AG04450 (cell line): ENCODE results near the gene LIPC. TPM values are rescaled to one million over a fixed set of nuclear protein-coding genes. Genes with fewer than 3 reads are reported as not detected.

ENCODE experiments used
- CTCF ChIA-PET: fragments of 300-600, 350-600 bp; formaldehyde crosslinking; extraction: SDS; loops from one replicate; lab custom pipeline; 2022; ENCODE audit warnings: antibody characterized with exemption, inconsistent platforms; lab: Charles Lee
- POLR2A ChIA-PET: fragments of 350-600 bp; formaldehyde crosslinking; extraction: SDS; loops from one replicate; lab custom pipeline; 2021; ENCODE audit warnings: antibody characterized with exemption, inconsistent platforms; lab: Yijun Ruan, JAX
- DNase-seq: peaks from one replicate; pipeline ENCODE4 v3.0.0-alpha.2; 2011; ENCODE audit warnings: low read depth, low spot score
- H3K27ac ChIP-seq: one replicate; pipeline ENCODE4 v1.5.1; 2012; ENCODE audit warnings: low read depth, low read length, control low read depth
- H3K27me3 ChIP-seq: one replicate; pipeline ENCODE4 v1.6.0; 2012; ENCODE audit warnings: low read length; ENCODE audit not compliant: control insufficient read depth, insufficient read depth
- H3K4me3 ChIP-seq: 2 replicates; pipeline ENCODE4 v1.5.1; 2011; ENCODE audit warnings: mild to moderate bottlenecking, low read depth, low read length, control low read depth
- H3K9me3 ChIP-seq: 2 replicates; pipeline ENCODE4 v1.5.1; 2012; ENCODE audit warnings: low read length; ENCODE audit not compliant: control insufficient read depth, insufficient read depth
- CTCF ChIP-seq: IDR thresholded peaks from 2 replicates; pipeline ENCODE4 v1.5.1; 2011; ENCODE audit warnings: low read depth, low read length, control low read depth, inconsistent platforms
- polyA plus RNA-seq: library from polyadenylated mRNA; depleted of rRNA; stranded (reverse); fragments of >200 nt; gene quantifications from 2 replicates; pipeline ENCODE4 v1.2.3, GENCODE V29; 2011

The LIPC gene
- polyA plus RNA-seq, 1 experiment, result 0.82 TPM

DNA sequence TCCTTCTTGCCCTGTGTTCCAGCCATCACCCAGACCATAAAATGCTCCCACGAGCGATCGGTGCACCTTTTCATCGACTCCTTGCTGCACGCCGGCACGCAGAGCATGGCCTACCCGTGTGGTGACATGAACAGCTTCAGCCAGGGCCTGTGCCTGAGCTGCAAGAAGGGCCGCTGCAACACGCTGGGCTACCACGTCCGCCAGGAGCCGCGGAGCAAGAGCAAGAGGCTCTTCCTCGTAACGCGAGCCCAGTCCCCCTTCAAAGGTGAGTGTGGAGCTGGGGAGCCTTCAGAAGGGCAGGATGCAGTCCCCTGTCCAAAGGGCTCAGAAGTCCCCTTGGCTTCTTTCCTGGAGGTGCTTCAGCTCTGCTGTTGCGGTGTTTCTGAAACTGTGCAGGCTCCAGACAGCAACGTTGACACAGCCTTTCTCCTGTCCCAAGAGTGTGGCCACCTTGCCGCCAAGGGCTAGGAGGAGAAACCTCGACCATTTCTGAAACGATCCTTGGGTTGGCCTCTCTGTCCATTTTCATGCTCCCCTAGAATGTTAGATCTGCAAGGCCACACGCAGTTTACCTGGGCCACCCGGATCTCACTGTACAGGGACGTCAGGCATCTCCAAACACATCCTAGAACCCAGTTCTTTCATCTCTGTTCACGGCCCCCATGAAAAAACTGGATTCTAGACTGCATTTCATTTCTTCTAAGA is 116.7 kb downstream of the LIPC start:
- Histone ChIP-seq H3K4me3 (no peak overlapping the region), H3K27ac (peak overlapping the region; percentile 70), H3K27me3 (no peaks in the 10 kb centered on the region), H3K9me3 (no peaks in the 10 kb centered on the region; the same call in 1 of the 2 replicates)
- TF ChIP-seq CTCF, result no peak
- DNase-seq, result no peak
- POLR2A ChIA-PET, result no interaction called here
- CTCF ChIA-PET, result no interaction called here

DNA sequence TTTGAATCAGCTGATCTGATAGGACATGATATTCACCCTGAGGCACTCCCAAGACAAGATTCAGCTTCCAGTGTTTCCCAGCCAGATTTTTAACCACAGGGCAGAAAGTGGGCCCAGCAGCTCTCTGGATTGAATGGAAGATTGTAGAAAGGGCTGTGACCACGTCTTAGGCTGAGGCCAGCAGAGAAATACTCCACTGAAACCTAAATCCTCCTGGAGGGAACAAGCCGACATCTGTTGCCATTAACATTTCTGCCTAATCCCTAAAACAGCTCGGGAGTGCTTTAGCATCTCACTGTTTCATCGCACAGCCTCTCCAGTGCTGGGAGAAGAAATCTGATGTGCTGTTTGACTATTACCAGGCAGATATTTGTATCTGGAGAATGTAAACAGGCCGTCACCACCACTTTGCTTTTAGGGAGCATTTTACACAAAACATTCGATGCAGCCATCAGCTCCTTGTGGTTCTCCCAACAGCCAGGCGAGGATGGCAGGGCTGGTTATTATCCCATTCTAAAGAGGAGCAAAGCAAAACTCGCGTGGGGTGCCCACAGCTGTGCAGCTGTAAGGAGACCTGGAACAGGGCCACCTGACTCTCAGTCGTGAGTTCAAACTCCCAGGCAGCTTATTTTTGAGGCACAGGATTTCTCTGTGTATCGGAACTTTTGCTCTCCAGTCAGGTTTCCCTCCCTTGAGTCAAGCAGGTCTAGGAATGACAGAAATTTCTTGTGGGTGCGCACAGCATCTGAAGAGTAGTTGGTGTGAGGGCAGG is 117.4 kb downstream of the LIPC start:
- peak; percentile 53 for DNase-seq
- H3K4me3 ChIP-seq, result no peak overlapping the region
- CTCF ChIA-PET, result interaction anchor here (0.6 kb wide), 1 partner anchor 75 kb away, joined by 3 read pairs; no protein-coding TSS in a partner anchor
- POLR2A ChIA-PET, result no interaction called here
- no peak for TF ChIP-seq CTCF
- no peaks in the 10 kb centered on the region for H3K27me3 ChIP-seq
- H3K27ac ChIP-seq, result peak overlapping the region; percentile 70
- H3K9me3 ChIP-seq, result no peaks in the 10 kb centered on the region; the same call in 1 of the 2 replicates

- no peak for DNase-seq
- H3K9me3 ChIP-seq, result no peaks in the 10 kb centered on the region; the same call in 1 of the 2 replicates
- peaks cover under 1% of the 10 kb centered on the region for H3K27me3 ChIP-seq
- ChIA-PET POLR2A (no interaction called here), CTCF (interaction anchor here (0.6 to 0.8 kb wide), 2 partner anchors 76 to 322 kb away, joined by 3 read pairs; no protein-coding TSS in a partner anchor)
- H3K4me3 ChIP-seq, result no peak overlapping the region
- peak overlapping the region; percentile 70 for H3K27ac ChIP-seq
- no peak for TF ChIP-seq CTCF
These were observed 117.9 kb downstream of the LIPC start for GRCh38 chr15:58549785-58550074.

- H3K27me3 ChIP-seq, result peaks cover 10% of the 10 kb centered on the region
- TF ChIP-seq CTCF, result no peak
- H3K9me3 ChIP-seq, result no peaks in the 10 kb centered on the region; the same call in 1 of the 2 replicates
- no peak for DNase-seq
- POLR2A ChIA-PET, result interaction anchor here (0.5 to 0.9 kb wide), 2 partner anchors 82 to 219 kb away, joined by 3 to 5 read pairs; no protein-coding TSS in a partner anchor
- H3K4me3 ChIP-seq, result no peak overlapping the region
- H3K27ac ChIP-seq, result peak overlapping the region; percentile 59
- CTCF ChIA-PET, result interaction anchor here (1.5 kb wide), 1 partner anchor 81 kb away, joined by 4 read pairs; no protein-coding TSS in a partner anchor
These were observed 119.4 kb downstream of the LIPC start for GRCh38 chr15:58551084-58551763.
